ENCODE data around the gene ZNF620.

- TF ChIP-seq, protein P1, sequence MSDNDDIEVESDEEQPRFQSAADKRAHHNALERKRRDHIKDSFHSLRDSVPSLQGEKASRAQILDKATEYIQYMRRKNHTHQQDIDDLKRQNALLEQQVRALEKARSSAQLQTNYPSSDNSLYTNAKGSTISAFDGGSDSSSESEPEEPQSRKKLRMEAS (IDR thresholded peaks at IDR 0.05) = no peak
- TF ChIP-seq, protein P2, sequence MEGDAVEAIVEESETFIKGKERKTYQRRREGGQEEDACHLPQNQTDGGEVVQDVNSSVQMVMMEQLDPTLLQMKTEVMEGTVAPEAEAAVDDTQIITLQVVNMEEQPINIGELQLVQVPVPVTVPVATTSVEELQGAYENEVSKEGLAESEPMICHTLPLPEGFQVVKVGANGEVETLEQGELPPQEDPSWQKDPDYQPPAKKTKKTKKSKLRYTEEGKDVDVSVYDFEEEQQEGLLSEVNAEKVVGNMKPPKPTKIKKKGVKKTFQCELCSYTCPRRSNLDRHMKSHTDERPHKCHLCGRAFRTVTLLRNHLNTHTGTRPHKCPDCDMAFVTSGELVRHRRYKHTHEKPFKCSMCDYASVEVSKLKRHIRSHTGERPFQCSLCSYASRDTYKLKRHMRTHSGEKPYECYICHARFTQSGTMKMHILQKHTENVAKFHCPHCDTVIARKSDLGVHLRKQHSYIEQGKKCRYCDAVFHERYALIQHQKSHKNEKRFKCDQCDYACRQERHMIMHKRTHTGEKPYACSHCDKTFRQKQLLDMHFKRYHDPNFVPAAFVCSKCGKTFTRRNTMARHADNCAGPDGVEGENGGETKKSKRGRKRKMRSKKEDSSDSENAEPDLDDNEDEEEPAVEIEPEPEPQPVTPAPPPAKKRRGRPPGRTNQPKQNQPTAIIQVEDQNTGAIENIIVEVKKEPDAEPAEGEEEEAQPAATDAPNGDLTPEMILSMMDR (IDR thresholded peaks at IDR 0.05) = no peak
Measured at GRCh38 chr3:40534283-40534682, 28.4 kb downstream of the ZNF620 start.
